GM12874 (cell line): Measurements from ENCODE around the gene FPR2.

Experiments used
- CTCF ChIP-seq: IDR thresholded peaks from 2 replicates; pipeline ENCODE4 v1.5.1; 2011; ENCODE audit warnings: low read depth, mild to moderate bottlenecking, control low read depth, low read length, moderate library complexity; ENCODE audit not compliant: insufficient read depth

FPR2 gene

GRCh38 chr19:51816711-51817110, 55.7 kb downstream of the FPR2 start:
- TF ChIP-seq CTCF: no peak

GRCh38 chr19:51820011-51820410, 59.0 kb downstream of the FPR2 start:
- TF ChIP-seq CTCF: no peak
